Adrenal gland (tissue), 5 donors: ENCODE measurements around the gene RNF2.
"Not testable (repeated sequence)": the region's sequence is repeated elsewhere in the genome, so short reads cannot be mapped to it uniquely, and the experiment has no call there.

ENCODE experiments used
- CTCF ChIP-seq, 6 experiments: fragments of 450-650 bp in 4 of 6; fragments of 200-600 bp in 2 of 6; sonication (generic) in 1 of 6; IDR thresholded peaks; 1 replicate in 5 of 6; 2 replicates in 1 of 6; pipeline versions ENCODE4 v1.5.1 to v1.8.0; 2016 to 2021; ENCODE audit warnings: antibody characterized with exemption in 6 of 6, mild to moderate bottlenecking in 2 of 6, moderate library complexity in 1 of 6
- POLR2A ChIP-seq, 2 donors: fragments of 450-650 bp; IDR thresholded peaks; one replicate each; pipeline ENCODE4 v1.6.1; 2017; ENCODE audit warnings: antibody characterized with exemption in 2 of 2, mild to moderate bottlenecking in 2 of 2, moderate library complexity in 1 of 2
- donor health status: DM: no; HTN: no; CAD: no.

DNA sequence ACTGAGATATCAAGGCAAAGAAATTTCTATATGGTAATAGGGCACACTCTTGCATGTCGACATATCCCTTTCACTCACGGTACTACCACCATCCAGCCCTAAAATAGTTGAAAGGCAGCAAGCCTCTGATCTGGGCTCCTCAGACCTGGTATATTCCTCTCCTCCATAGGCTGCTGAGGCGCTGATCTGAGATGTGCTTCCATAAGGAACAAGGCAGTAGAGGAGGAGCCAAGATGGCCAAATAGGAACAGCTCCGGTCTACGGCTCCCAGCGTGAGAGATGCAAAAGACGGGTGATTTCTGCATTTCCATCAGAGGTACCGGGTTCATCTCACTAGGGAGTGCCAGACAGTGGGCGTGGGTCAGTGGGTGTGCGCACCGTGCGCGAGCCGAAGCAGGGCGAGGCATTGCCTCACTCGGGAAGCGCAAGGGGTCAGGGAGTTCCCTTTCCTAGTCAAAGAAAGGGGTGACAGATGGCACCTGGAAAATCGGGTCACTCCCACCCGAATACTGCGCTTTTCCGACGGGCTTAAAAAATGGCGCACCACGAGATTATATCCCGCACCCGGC is 44.0 kb upstream of the RNF2 start:
- not testable (repeated sequence) for TF ChIP-seq CTCF, POLR2A (IDR thresholded peaks at IDR 0.05)
